ENCODE results near the gene FLRT3. TPM values are rescaled to one million over a fixed set of nuclear protein-coding genes. Genes with fewer than 3 reads are reported as not detected.

The FLRT3 gene
- total and polyA plus RNA-seq, 9 of the 15 experiments (the other 6 are each of a cell fraction or from before 2014, with no cell fraction given) = 0.04 TPM; not detected in 8

DNA sequence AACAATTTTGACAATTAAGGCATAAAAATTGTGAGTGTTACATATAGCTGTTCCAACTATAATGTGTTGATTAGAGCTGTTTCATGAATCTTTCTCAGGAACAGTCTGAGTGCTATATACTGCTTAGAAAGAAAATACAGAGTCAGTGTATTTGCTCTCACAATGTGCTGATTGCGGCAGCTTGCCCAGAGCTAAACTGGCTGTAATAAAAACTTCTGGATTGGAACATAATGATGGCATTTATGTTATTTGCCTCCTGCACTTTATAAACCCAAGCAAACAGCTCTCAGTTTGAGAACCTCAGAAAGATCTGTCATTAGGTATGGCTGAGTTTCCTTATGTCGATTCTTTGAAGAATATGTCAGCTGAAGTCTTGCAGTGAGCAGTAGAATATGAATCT lies 29.5 kb downstream of the FLRT3 start:
- DNase-seq (ENCODE audit: extremely low read depth in 1 of 4, low spot score in 3 of 4) = no peak
- in situ Hi-C loops (cut with MboI) (no loop called here), intact Hi-C loops (cut with micrococcal nuclease) (no loop called here)
- H3K27me3 ChIP-seq (ENCODE audit: control insufficient read depth in 2 of 2, insufficient read depth in 2 of 2, low read length in 2 of 2) = no peaks in the 10 kb centered on the region
- no peaks in the 10 kb centered on the region for H4K20me1 ChIP-seq (replicated peaks; ENCODE audit: control insufficient read depth, insufficient read depth, low read length)
- H3K4me1 ChIP-seq (replicated peaks in 1 of 2; ENCODE audit: control insufficient read depth in 2 of 2, insufficient read depth in 2 of 2, low read length in 2 of 2) = no peaks in the 10 kb centered on the region
- H3K36me3 ChIP-seq (ENCODE audit: control insufficient read depth, insufficient read depth, low read length) = no peaks in the 10 kb centered on the region
- no peak for FAIRE-seq
- H3K9me3 ChIP-seq (replicated peaks; ENCODE audit: control insufficient read depth, insufficient read depth, low read depth, low read length) = no peaks in the 10 kb centered on the region
- no peak overlapping the region for H3K4me3 ChIP-seq
- no peaks in the 10 kb centered on the region for H3K9me1 ChIP-seq (ENCODE audit: control insufficient read depth, insufficient read depth, low read length)
- H3K9ac ChIP-seq (ENCODE audit: insufficient read depth in 1 of 2, low read depth in 2 of 2, low read length in 2 of 2) = no peak overlapping the region
- ChIA-PET POLR2A (no interaction called here), CTCF (ENCODE audit: low intra/inter-chr PET ratio) (no interaction called here)
- H2AFZ ChIP-seq (ENCODE audit: low read depth, low read length) = no peak overlapping the region
- no TSS peak for BruUV-seq (replicated peaks)
- H3K27ac ChIP-seq (ENCODE audit: extremely low read depth, low read depth, low read length) = no peak overlapping the region
- 0% methylated on average over 2 of the region's 2 CpGs for WGBS (ENCODE audit: insufficient coverage, low coverage, missing lambda C conversion rate)
- H3K79me2 ChIP-seq (ENCODE audit: control insufficient read depth, insufficient read depth, low read length) = no peaks in the 10 kb centered on the region
- ATAC-seq = no peak
- H3K4me2 ChIP-seq (ENCODE audit: insufficient read depth, low read length) = no peak overlapping the region
- TF ChIP-seq, protein P1, sequence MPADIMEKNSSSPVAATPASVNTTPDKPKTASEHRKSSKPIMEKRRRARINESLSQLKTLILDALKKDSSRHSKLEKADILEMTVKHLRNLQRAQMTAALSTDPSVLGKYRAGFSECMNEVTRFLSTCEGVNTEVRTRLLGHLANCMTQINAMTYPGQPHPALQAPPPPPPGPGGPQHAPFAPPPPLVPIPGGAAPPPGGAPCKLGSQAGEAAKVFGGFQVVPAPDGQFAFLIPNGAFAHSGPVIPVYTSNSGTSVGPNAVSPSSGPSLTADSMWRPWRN (IDR thresholded peaks at IDR 0.05; ENCODE audit: low read depth) = no peak
- TF ChIP-seq MED1 (CRISPR knock-in tag; IDR thresholded peaks at IDR 0.05; ENCODE audit: borderline replicate concordance) = no peak
- TF ChIP-seq, protein P2, sequence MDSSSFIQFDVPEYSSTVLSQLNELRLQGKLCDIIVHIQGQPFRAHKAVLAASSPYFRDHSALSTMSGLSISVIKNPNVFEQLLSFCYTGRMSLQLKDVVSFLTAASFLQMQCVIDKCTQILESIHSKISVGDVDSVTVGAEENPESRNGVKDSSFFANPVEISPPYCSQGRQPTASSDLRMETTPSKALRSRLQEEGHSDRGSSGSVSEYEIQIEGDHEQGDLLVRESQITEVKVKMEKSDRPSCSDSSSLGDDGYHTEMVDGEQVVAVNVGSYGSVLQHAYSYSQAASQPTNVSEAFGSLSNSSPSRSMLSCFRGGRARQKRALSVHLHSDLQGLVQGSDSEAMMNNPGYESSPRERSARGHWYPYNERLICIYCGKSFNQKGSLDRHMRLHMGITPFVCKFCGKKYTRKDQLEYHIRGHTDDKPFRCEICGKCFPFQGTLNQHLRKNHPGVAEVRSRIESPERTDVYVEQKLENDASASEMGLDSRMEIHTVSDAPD (CRISPR knock-in tag; IDR thresholded peaks at IDR 0.05) = no peak
- TF ChIP-seq SNRNP70 (optimal IDR thresholded peaks at IDR 0.05; ENCODE audit: low read depth, low read length) = no peak
- no peak for TF ChIP-seq HMGN3 (IDR thresholded peaks at IDR 0.05; ENCODE audit: borderline replicate concordance, extremely low read depth, insufficient read length, low read depth, low read length)
- TF ChIP-seq, protein P3, sequence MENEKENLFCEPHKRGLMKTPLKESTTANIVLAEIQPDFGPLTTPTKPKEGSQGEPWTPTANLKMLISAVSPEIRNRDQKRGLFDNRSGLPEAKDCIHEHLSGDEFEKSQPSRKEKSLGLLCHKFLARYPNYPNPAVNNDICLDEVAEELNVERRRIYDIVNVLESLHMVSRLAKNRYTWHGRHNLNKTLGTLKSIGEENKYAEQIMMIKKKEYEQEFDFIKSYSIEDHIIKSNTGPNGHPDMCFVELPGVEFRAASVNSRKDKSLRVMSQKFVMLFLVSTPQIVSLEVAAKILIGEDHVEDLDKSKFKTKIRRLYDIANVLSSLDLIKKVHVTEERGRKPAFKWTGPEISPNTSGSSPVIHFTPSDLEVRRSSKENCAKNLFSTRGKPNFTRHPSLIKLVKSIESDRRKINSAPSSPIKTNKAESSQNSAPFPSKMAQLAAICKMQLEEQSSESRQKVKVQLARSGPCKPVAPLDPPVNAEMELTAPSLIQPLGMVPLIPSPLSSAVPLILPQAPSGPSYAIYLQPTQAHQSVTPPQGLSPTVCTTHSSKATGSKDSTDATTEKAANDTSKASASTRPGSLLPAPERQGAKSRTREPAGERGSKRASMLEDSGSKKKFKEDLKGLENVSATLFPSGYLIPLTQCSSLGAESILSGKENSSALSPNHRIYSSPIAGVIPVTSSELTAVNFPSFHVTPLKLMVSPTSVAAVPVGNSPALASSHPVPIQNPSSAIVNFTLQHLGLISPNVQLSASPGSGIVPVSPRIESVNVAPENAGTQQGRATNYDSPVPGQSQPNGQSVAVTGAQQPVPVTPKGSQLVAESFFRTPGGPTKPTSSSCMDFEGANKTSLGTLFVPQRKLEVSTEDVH (IDR thresholded peaks at IDR 0.05; ENCODE audit: low read depth, partially characterized antibody) = no peak
- TF ChIP-seq, protein P4, sequence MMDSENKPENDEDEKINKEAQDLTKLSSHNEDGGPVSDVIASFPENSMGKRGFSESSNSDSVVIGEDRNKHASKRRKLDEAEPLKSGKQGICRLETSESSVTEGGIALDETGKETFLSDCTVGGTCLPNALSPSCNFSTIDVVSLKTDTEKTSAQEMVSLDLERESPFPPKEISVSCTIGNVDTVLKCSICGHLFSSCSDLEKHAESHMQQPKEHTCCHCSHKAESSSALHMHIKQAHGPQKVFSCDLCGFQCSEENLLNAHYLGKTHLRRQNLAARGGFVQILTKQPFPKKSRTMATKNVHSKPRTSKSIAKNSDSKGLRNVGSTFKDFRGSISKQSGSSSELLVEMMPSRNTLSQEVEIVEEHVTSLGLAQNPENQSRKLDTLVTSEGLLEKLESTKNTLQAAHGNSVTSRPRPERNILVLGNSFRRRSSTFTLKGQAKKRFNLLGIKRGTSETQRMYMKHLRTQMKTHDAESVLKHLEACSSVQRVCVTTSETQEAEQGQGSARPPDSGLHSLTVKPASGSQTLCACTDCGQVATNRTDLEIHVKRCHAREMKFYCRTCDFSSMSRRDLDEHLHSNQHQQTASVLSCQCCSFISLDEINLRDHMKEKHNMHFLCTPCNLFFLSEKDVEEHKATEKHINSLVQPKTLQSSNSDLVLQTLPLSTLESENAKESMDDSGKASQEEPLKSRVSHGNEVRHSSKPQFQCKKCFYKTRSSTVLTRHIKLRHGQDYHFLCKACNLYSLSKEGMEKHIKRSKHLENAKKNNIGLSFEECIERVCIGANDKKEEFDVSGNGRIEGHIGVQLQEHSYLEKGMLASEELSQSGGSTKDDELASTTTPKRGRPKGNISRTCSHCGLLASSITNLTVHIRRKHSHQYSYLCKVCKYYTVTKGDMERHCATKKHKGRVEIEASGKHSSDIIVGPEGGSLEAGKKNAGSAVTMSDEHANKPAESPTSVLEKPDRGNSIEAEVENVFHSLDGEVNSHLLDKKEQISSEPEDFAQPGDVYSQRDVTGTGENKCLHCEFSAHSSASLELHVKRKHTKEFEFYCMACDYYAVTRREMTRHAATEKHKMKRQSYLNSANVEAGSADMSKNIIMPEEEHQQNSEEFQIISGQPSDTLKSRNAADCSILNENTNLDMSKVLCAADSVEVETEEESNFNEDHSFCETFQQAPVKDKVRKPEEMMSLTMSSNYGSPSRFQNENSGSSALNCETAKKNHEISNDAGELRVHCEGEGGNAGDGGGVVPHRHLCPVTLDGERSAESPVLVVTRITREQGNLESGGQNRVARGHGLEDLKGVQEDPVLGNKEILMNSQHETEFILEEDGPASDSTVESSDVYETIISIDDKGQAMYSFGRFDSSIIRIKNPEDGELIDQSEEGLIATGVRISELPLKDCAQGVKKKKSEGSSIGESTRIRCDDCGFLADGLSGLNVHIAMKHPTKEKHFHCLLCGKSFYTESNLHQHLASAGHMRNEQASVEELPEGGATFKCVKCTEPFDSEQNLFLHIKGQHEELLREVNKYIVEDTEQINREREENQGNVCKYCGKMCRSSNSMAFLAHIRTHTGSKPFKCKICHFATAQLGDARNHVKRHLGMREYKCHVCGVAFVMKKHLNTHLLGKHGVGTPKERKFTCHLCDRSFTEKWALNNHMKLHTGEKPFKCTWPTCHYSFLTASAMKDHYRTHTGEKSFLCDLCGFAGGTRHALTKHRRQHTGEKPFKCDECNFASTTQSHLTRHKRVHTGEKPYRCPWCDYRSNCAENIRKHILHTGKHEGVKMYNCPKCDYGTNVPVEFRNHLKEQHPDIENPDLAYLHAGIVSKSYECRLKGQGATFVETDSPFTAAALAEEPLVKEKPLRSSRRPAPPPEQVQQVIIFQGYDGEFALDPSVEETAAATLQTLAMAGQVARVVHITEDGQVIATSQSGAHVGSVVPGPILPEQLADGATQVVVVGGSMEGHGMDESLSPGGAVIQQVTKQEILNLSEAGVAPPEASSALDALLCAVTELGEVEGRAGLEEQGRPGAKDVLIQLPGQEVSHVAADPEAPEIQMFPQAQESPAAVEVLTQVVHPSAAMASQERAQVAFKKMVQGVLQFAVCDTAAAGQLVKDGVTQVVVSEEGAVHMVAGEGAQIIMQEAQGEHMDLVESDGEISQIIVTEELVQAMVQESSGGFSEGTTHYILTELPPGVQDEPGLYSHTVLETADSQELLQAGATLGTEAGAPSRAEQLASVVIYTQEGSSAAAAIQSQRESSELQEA (IDR thresholded peaks at IDR 0.05; ENCODE audit: low read depth) = no peak
- TF ChIP-seq PTTG1 (tag; IDR thresholded peaks at IDR 0.05; ENCODE audit: low read depth) = no peak
- no peak for TF ChIP-seq ZNF586 (CRISPR knock-in tag; conservative IDR thresholded peaks at IDR 0.05)
